HepG2 (cell line): Measurements from ENCODE around the gene SHISA4. TPM values are rescaled to one million over a fixed set of nuclear protein-coding genes. Genes with fewer than 3 reads are reported as not detected.

Experiments used
- ATAC-seq: fragments of 200-7000 bp; cut with Tn5 transposase; 3 replicates; pipeline ENCODE4 v1.9.1; 2020; ENCODE audit warnings: mild to moderate bottlenecking, moderate library complexity
- BruUV-seq: library from RNA; stranded (reverse); fragments of 400-500 nt; replicated peaks from 2 replicates; lab custom pipeline; 2021; lab: Mats Ljungman, UMichigan
- CTCF ChIA-PET: fragments of 300-600 bp; formaldehyde crosslinking; extraction: SDS; loops from one replicate; lab custom pipeline; 2021; ENCODE audit warnings: low total read pairs, inconsistent platforms, low intra/inter-chr PET ratio; lab: Yijun Ruan, JAX
- POLR2A ChIA-PET: fragments of 350-600 bp; sonication (Branson Sonifier 250); formaldehyde crosslinking; loops from one replicate; lab custom pipeline; 2020; ENCODE audit warnings: antibody characterized with exemption, inconsistent platforms; lab: Yijun Ruan, JAX
- DNase-seq: peaks from one replicate; pipeline ENCODE4 v3.0.0-alpha.2; 2015; ENCODE audit warnings: low spot score
- FAIRE-seq: peaks from 3 replicates; lab custom pipeline; 2011; peaks lifted over from hg19 to GRCh38; lab: Jason Lieb, UNC
- H2AFZ ChIP-seq: one replicate; pipeline ENCODE4 v1.6.1; 2011; ENCODE audit warnings: low read length, inconsistent platforms
- H3K27ac ChIP-seq: fragments of 300-600 bp; 3 replicates; pipeline ENCODE4 v1.8.0; 2011; ENCODE audit warnings: mixed run types, mild to moderate bottlenecking, mixed read lengths, low read length, inconsistent platforms; ENCODE audit not compliant: insufficient read depth; ENCODE audit errors: extremely low read length
- H3K27me3 ChIP-seq, 2 experiments: fragments of 200-600 bp in 1 of 2; 2 replicates in 1 of 2; 3 replicates in 1 of 2; pipeline versions ENCODE4 v1.6.0 to v1.8.0; 2011; ENCODE audit warnings: low read length in 2 of 2, mild to moderate bottlenecking in 2 of 2, moderate library complexity in 2 of 2, inconsistent platforms in 1 of 2; ENCODE audit not compliant: insufficient read depth in 2 of 2, control insufficient read depth in 1 of 2
- H3K36me3 ChIP-seq, 2 experiments: fragments of 200-600 bp in 1 of 2; replicated peaks in 1 of 2; 2 replicates in 1 of 2; 3 replicates in 1 of 2; pipeline versions ENCODE4 v1.5.1 to v1.8.0; 2011; ENCODE audit warnings: low read length in 2 of 2, inconsistent platforms in 1 of 2; ENCODE audit not compliant: insufficient read depth in 2 of 2, control insufficient read depth in 1 of 2
- H3K4me1 ChIP-seq: 2 replicates; pipeline ENCODE4 v1.5.1; 2012; ENCODE audit warnings: low read length, inconsistent platforms; ENCODE audit not compliant: insufficient read depth
- H3K4me2 ChIP-seq: 2 replicates; pipeline ENCODE4 v1.6.0; 2011; ENCODE audit warnings: low read depth, low read length, inconsistent platforms
- H3K4me3 ChIP-seq, 3 experiments: fragments of 200-600 bp in 1 of 3; sonication (generic), shearing (Covaris generic) in 1 of 3; replicated peaks in 1 of 3; 2 replicates each; pipeline ENCODE4 v1.5.1; 2011 to 2016; ENCODE audit warnings: low read length in 3 of 3, inconsistent platforms in 2 of 3, low read depth in 2 of 3, mild to moderate bottlenecking in 2 of 3, control low read depth in 1 of 3, mixed read lengths in 1 of 3; ENCODE audit not compliant: insufficient read depth in 1 of 3
- H3K79me2 ChIP-seq: one replicate; pipeline ENCODE4 v1.6.1; 2011; ENCODE audit warnings: low read length, inconsistent platforms; ENCODE audit not compliant: insufficient read depth
- H3K9ac ChIP-seq: 2 replicates; pipeline ENCODE4 v1.6.0; 2011; ENCODE audit warnings: mild to moderate bottlenecking, low read depth, low read length, inconsistent platforms; ENCODE audit not compliant: insufficient read depth
- H3K9me3 ChIP-seq: 2 replicates; pipeline ENCODE4 v1.5.1; 2012; ENCODE audit warnings: mild to moderate bottlenecking, low read length
- H4K20me1 ChIP-seq: 2 replicates; pipeline ENCODE4 v1.6.0; 2011; ENCODE audit warnings: inconsistent platforms, mild to moderate bottlenecking, low read length, moderate library complexity; ENCODE audit not compliant: insufficient read depth
- ASH2L ChIP-seq: fragments of 300-600, 200-600 bp; sonication (generic); IDR thresholded peaks from 2 replicates; pipeline ENCODE4 v1.7.0; 2017; ENCODE audit warnings: low read depth, mild to moderate bottlenecking, moderate library complexity, mixed read lengths, low read length; ENCODE audit not compliant: insufficient read length
- GZF1 ChIP-seq: sonication (generic); formaldehyde crosslinking; IDR thresholded peaks from 2 replicates; pipeline ENCODE4 v1.5.1; 2020; ENCODE audit warnings: mild to moderate bottlenecking, missing genetic modification reagents
- KLF11 ChIP-seq: IDR thresholded peaks from 2 replicates; pipeline ENCODE4 v1.6.1; 2016; ENCODE audit warnings: missing compliant biosample characterization
- KMT2A ChIP-seq: sonication (generic); formaldehyde crosslinking; IDR thresholded peaks from 2 replicates; pipeline ENCODE4 v1.4.0; 2020; ENCODE audit warnings: missing genetic modification reagents
- NR2F1 ChIP-seq, 2 experiments: fragments of 450-650 bp in 1 of 2; formaldehyde crosslinking in 1 of 2; IDR thresholded peaks; 2 replicates each; pipeline versions ENCODE4 v1.5.0 to v1.6.1; 2016 to 2020; ENCODE audit warnings: mild to moderate bottlenecking in 1 of 2, missing compliant biosample characterization in 1 of 2, missing genetic modification reagents in 1 of 2, moderate library complexity in 1 of 2
- PTBP1 ChIP-seq: fragments of 200-400 bp; formaldehyde crosslinking; IDR thresholded peaks from 2 replicates; pipeline ENCODE4 v1.6.1; 2018; ENCODE audit warnings: low read length, low read depth; ENCODE audit not compliant: poor library complexity, severe bottlenecking
- TBP ChIP-seq: sonication (generic); formaldehyde crosslinking; IDR thresholded peaks from 2 replicates; pipeline ENCODE4 v1.5.0; 2020; ENCODE audit warnings: missing genetic modification reagents
- YEATS2 ChIP-seq: sonication (generic); formaldehyde crosslinking; IDR thresholded peaks from 2 replicates; pipeline ENCODE4 v1.4.0; 2020; ENCODE audit warnings: missing genetic modification reagents, borderline replicate concordance
- ZNF570 ChIP-seq: sonication (generic); formaldehyde crosslinking; IDR thresholded peaks from 2 replicates; pipeline ENCODE4 v1.4.0; 2020; ENCODE audit warnings: mild to moderate bottlenecking, missing genetic modification reagents, borderline replicate concordance
- ZNF605 ChIP-seq: sonication (generic); formaldehyde crosslinking; IDR thresholded peaks from 2 replicates; pipeline ENCODE4 v1.8.0; 2022; ENCODE audit warnings: mild to moderate bottlenecking, missing genetic modification reagents
- WGBS: methylation state at CpG from one replicate; pipeline ENCODE4 v1.1.6; 2017; ENCODE audit warnings: low lambda C conversion rate; 5-methylcytosine and 5-hydroxymethylcytosine counted together
- in situ Hi-C: cut with HindIII; loops from 2 replicates; pipeline ENCODE4 v1.10.0; 2017; ENCODE audit warnings: low pct_unique_long_range_greater_than_20kb; ENCODE audit not compliant: extremely low pct_ligation_motif_present
- intact Hi-C: fragments of 100-400 bp; cut with micrococcal nuclease; formaldehyde crosslinking; loops from one replicate; pipeline ENCODE4 v1.10.0; 2022; ENCODE audit not compliant: unreplicated experiment
- polyA plus RNA-seq, 8 experiments: library from polyadenylated mRNA; depleted of rRNA in 3 of 8; stranded (reverse) in 7 of 8; unstranded in 1 of 8; fragments of >200 nt; fragmentation: Illumina TruSeq in 4 of 8; extraction: Trizol in 4 of 8; gene quantifications; 2 replicates each; pipeline versions ENCODE4 v1.2.1 to v1.2.3, GENCODE V29; 2011 to 2016; ENCODE audit warnings: low read depth in 4 of 8, missing spikeins in 1 of 8, mixed read lengths in 1 of 8; ENCODE audit not compliant: insufficient read depth in 1 of 8
- total RNA-seq, 5 experiments: library from RNA; depleted of rRNA; stranded (reverse); fragments of >200 nt; fragmentation: Illumina TruSeq; extraction: Trizol; gene quantifications; 2 replicates each; pipeline ENCODE4 v1.2.3, GENCODE V29; 2016; ENCODE audit warnings: low read depth in 1 of 5
- TF ChIP-seq, protein P1 (sequence below): sonication (generic); formaldehyde crosslinking; IDR thresholded peaks from 2 replicates; pipeline ENCODE4 v1.4.0; 2020; ENCODE audit warnings: missing genetic modification reagents

SHISA4 gene
- total and polyA plus RNA-seq, 2 of the 13 experiments (the other 11 are each of a cell fraction or from before 2014, with no cell fraction given), result 0.51 to 1.0 TPM

DNA sequence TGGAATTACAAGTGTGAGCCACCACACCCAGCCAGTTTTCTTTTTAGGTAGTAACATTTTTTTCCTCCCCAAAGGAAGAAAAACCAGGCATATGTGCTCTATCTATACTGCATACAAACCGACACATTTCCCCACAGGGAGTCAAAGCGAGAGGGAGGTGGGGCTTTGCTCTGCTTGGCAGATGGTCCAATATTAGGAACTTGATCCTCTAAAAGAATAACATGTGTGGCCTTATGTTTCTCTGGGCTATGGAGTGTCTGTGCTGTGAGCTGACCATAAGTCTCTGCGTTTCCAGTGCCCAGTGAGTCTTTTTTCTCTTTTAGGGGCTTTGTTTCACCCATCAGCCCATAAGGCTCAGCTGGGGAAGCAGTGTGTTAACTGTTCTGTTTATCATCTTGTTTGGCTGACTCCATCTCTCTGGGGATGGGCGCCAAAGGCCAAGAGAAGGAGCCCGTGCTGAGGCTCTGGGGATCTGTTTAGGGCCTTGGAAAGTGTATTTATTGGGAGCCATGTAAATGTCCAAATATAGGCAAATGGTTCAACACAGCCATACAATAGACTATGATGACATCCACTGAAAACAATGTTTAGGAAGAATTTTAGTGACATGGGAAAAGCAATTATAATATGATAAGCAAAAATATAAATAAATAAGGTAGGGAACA, 37.4 kb downstream of the SHISA4 start:
- Histone ChIP-seq H4K20me1 (no peaks in the 10 kb centered on the region), H3K4me1 (peaks cover 7% of the 10 kb centered on the region; the same call in 1 of the 2 replicates), H3K79me2 (no peaks in the 10 kb centered on the region), H3K4me3 (no peak overlapping the region), H3K27me3 (no peaks in the 10 kb centered on the region; a peak in 1 of 5 replicates), H3K4me2 (no peak overlapping the region), H3K9me3 (no peaks in the 10 kb centered on the region), H2AFZ (no peak overlapping the region), H3K36me3 (no peaks in the 10 kb centered on the region), H3K9ac (no peak overlapping the region), H3K27ac (no peak overlapping the region)
- ChIA-PET CTCF (no interaction called here), POLR2A (no interaction called here)
- 21% methylated on average over 4 of the region's 5 CpGs for WGBS
- ATAC-seq (no peak), FAIRE-seq (no peak), DNase-seq (no peak)
- TF ChIP-seq KMT2A (CRISPR knock-in tag) (no peak), YEATS2 (CRISPR knock-in tag) (no peak)
- intact Hi-C loops (no loop called here), in situ Hi-C loops (no loop called here)
- no TSS peak for BruUV-seq

DNA sequence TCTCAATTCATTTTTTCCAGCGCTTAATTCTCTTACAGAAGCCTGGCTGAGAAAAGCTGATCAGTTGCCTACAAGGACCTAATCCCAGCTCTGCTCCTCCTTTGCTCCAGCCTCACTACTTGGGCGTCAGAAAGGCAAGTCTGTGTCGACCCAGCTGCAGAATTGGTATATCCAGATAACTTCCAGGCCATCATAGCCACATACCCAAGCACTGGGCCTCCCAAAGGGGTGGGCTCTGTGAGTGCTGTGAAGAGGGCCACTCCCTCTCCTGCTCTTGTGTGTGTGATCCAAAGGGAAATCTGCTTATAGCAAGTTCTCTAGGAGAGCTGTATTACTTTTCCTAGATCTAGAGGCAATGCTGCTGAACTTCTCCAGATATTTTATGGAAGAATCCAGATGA, 39.6 kb downstream of the SHISA4 start:
- BruUV-seq, result no TSS peak
- Histone ChIP-seq H3K9me3 (no peaks in the 10 kb centered on the region), H3K27ac (no peak overlapping the region), H4K20me1 (no peaks in the 10 kb centered on the region), H2AFZ (no peak overlapping the region), H3K79me2 (no peaks in the 10 kb centered on the region), H3K4me1 (peaks cover 7% of the 10 kb centered on the region; the same call in 1 of the 2 replicates), H3K9ac (no peak overlapping the region), H3K4me2 (no peak overlapping the region), H3K36me3 (no peaks in the 10 kb centered on the region), H3K4me3 (no peak overlapping the region), H3K27me3 (no peaks in the 10 kb centered on the region; a peak in 1 of 5 replicates)
- intact Hi-C loops (no loop called here), in situ Hi-C loops (no loop called here)
- ATAC-seq, result no peak
- CTCF ChIA-PET, result no interaction called here
- POLR2A ChIA-PET, result no interaction called here
- no peak for FAIRE-seq
- DNase-seq, result no peak
- WGBS, result 63% methylated on average over 3 of the region's 3 CpGs
- TF ChIP-seq ZNF605 (CRISPR knock-in tag) (no peak), TBP (no peak), PTBP1 (no peak), NR2F1 (CRISPR knock-in tag; IDR thresholded peaks at IDR 0.05) (no peak), ZNF570 (CRISPR knock-in tag) (no peak), YEATS2 (CRISPR knock-in tag) (no peak), GZF1 (CRISPR knock-in tag) (no peak), KLF11 (CRISPR knock-in tag) (no peak), ASH2L (no peak)
- TF ChIP-seq, protein P1, sequence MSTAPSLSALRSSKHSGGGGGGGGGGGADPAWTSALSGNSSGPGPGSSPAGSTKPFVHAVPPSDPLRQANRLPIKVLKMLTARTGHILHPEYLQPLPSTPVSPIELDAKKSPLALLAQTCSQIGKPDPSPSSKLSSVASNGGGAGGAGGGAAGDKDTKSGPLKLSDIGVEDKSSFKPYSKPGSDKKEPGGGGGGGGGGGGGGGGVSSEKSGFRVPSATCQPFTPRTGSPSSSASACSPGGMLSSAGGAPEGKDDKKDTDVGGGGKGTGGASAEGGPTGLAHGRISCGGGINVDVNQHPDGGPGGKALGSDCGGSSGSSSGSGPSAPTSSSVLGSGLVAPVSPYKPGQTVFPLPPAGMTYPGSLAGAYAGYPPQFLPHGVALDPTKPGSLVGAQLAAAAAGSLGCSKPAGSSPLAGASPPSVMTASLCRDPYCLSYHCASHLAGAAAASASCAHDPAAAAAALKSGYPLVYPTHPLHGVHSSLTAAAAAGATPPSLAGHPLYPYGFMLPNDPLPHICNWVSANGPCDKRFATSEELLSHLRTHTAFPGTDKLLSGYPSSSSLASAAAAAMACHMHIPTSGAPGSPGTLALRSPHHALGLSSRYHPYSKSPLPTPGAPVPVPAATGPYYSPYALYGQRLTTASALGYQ (CRISPR knock-in tag), result no peak
